HG03460 (cell line): Measurements from ENCODE around the gene COL4A3.

Source experiments
- ATAC-seq: cut with Tn5 transposase; IDR thresholded peaks from one replicate; pipeline ENCODE4 v1.9.1; 2021; ENCODE audit not compliant: unreplicated experiment

The COL4A3 gene

GRCh38 chr2:227163998-227164762, at the start of gene COL4A3, which contains the start of gene COL4A4:
COL4A3 (plus strand) TSS chr2:227164624; CDS start chr2:227164727, 103 bp downstream.
COL4A4 (minus strand) TSS chr2:227164205; CDS start chr2:227147483, 16,722 bp downstream.
- peak; percentile 43 for ATAC-seq

- ATAC-seq = no peak
These were observed 48.7 kb upstream of the COL4A3 start for GRCh38 chr2:227115761-227116160.

GRCh38 chr2:227117027-227117426, 47.4 kb upstream of the COL4A3 start:
- no peak for ATAC-seq

- ATAC-seq = no peak
These were observed 46.6 kb upstream of the COL4A3 start for GRCh38 chr2:227117852-227118251.

- ATAC-seq = no peak
These were observed 46.1 kb upstream of the COL4A3 start for GRCh38 chr2:227118353-227118752.

GRCh38 chr2:227123697-227124096, 40.7 kb upstream of the COL4A3 start:
- no peak for ATAC-seq

GRCh38 chr2:227124811-227125210, 39.6 kb upstream of the COL4A3 start:
- no peak for ATAC-seq

- ATAC-seq = no peak
These were observed 38.9 kb upstream of the COL4A3 start for GRCh38 chr2:227125506-227125905.

- no peak for ATAC-seq
These were observed 37.2 kb upstream of the COL4A3 start for GRCh38 chr2:227127201-227127600.

GRCh38 chr2:227130636-227131035, 33.8 kb upstream of the COL4A3 start:
- ATAC-seq = no peak

- ATAC-seq = no peak
These were observed 31.4 kb upstream of the COL4A3 start for GRCh38 chr2:227132986-227133385.

- ATAC-seq = no peak
These were observed 29.8 kb upstream of the COL4A3 start for GRCh38 chr2:227134591-227134990.

GRCh38 chr2:227141301-227141700, 23.1 kb upstream of the COL4A3 start:
- no peak for ATAC-seq

- ATAC-seq = no peak
These were observed 20.5 kb upstream of the COL4A3 start for GRCh38 chr2:227143895-227144294.

GRCh38 chr2:227146456-227146855, 18.0 kb upstream of the COL4A3 start:
- no peak for ATAC-seq

- no peak for ATAC-seq
These were observed 17.4 kb upstream of the COL4A3 start for GRCh38 chr2:227147023-227147422.

GRCh38 chr2:227148106-227148505, 16.3 kb upstream of the COL4A3 start:
- no peak for ATAC-seq

GRCh38 chr2:227150222-227150936, 14.0 kb upstream of the COL4A3 start:
- ATAC-seq = no peak

GRCh38 chr2:227152093-227152766, 12.2 kb upstream of the COL4A3 start:
- no peak for ATAC-seq

- ATAC-seq = no peak
These were observed 11.1 kb upstream of the COL4A3 start for GRCh38 chr2:227153307-227153706.

GRCh38 chr2:227153758-227154486, 10.5 kb upstream of the COL4A3 start:
- ATAC-seq = no peak
